GM12872 (cell line): ENCODE results near the gene MAPK1.

Experiments
- CTCF ChIP-seq: IDR thresholded peaks from 3 replicates; pipeline ENCODE4 v1.5.1; 2011; ENCODE audit warnings: low read depth, mild to moderate bottlenecking, low read length, moderate library complexity; ENCODE audit not compliant: insufficient read depth

MAPK1 gene

DNA sequence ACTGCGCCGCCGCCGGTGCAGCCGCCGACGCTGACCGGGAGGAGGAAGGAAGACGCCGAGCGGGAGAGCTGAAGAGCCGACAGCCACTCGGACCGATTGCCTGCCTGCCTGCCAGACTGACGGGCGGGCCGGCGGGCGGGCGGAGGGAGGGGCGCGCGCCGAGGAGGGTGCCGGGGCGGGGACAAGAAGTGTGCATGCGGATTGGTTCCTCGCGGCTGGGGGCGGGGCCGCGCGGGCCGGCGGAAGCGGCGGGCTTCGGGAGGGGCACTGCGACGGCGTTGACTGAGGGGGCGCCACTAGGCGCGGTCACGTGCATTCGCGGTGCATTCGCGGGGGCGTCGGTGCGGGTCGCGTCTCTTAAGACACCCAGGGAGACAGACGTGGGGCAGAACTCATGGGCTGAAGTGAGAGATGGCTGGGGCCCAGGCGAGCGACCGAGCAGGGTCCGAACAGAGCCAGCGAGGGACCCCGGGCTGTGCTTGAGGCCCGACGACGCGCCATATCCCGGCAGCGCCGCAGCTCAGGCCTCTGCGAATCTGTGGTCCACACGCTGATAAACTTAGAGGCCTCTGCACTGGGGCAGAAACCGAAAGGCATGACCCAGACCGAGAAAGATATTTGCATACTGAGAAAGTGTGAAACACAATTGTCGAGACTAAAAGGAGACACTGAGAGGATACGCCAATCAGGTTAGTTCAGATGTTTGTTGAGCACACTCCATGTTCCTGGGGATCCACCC lies at the start of gene MAPK1:
Gene MAPK1, minus strand, starts transcription at position 118 of the 739 bp plus-strand sequence. CDS start 205 bp downstream, outside the sequence.
- TF ChIP-seq CTCF: peak; percentile 33; the same call in 1 of the 3 replicates

DNA sequence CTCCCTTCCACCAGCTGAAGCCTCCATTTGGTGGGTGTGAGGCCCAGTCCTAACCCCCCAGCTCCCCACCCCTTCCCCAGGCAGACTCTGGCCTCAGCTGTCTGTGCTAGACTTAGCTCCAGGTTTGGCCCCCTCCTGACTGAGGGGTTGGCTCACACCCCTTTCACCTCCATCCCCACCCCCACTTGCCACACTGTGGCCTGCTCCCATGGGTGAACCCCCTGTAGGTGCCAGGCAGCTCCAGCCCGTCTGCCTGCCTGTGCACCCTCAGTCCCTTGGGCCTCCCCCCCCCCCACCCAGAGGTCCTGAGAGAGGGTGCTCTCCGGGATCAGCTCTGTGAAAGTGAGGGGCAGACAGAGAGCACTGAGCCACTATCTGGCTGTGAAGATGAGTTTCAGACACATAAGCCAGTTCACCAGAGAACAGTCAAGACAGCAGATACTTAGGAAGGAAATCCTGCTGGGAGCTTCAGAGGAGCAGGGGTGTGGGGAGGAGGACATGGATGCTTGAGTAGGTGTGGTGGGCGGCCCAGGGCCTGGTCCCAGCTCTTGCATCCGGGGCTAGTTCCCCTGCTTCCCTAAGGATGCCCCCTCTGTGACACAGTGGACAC lies 49.0 kb upstream of the MAPK1 start:
- no peak for TF ChIP-seq CTCF

DNA sequence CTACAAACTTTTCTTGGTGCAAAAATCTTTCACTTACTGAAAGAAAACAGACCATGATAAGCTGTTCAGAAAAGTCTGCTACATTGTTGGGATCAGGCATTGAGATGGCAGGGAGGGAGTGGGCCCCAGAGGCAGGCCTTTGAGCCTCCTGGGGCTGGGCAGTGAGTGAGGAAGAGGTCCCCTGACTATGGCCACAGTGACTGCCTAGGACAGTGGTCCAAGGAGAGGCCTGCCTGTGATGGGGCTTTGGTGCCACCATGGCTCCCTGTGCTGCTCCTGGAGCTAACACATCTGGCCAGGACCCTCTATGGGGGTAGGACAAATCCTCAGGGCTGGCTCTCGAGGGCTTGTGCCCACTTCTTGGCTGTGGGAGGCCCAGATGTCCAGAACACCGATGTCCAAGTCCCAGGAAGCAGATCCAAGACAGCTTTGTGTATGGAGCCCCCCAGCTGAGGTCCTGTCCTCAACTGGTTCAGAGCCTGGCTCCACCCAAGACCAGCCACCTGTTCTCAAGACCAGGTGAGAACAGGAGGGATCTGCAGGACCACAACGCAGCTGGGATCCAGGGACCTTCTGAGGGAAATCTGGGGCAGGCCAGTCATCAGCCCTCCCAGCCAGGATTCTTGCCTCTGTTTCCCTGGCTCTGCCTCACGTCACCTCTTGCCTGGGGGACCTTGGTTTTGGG lies 48.3 kb upstream of the MAPK1 start:
- no peak for TF ChIP-seq CTCF

- TF ChIP-seq CTCF: no peak
Measured at GRCh38 chr22:21909871-21910270, 42.4 kb upstream of the MAPK1 start.

DNA sequence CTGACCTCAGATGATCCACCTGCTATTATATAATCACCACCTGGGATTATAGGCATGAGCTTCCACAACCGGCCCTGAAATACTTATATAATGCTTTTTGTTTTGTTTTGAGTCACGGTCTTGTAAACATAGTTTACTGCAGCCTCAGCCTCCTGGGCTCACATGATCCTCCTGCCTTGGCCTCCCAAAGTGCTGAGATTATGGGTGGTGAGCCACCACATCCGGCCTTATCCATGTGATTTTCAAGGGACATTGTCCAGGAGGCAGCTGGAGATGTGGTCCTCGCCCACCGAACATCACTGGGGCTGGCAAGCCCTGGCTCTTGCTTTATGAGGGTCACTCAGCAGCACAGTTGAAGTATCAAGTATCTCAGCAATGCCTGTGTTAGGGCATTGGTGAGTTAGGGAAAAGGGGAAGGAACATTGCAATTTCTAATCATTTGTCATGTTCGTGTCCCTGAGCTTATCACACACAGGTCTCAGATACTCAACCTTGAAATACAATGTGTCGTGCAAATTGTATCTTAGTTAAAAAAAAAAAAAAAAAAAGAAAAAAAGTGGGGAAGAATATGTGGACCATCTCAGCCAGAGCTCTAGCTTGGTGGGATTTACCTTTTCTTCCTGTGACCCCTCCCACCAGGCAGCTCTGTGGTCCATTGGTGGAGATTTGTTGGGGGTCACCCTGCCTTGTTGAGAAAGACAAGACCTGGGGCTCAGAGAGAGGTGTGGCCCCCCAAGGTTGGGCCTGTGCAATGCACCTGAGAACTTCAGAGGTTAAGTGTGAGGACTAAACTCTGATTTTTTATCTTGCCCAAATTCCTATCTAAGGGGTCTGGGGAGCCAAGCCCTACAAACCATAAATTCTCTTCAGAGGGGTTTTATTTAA lies 40.4 kb upstream of the MAPK1 start:
- no peak for TF ChIP-seq CTCF

GRCh38 chr22:21904250-21904789 lies 36.9 kb upstream of the MAPK1 start:
- TF ChIP-seq CTCF: no peak
